HL-60 (cell line): Measurements from ENCODE around the gene CCND1.

ENCODE experiments used
- DNase-seq, 2 experiments: peaks; one replicate each; pipeline ENCODE4 v3.0.0-alpha.2; 2010 to 2020; ENCODE audit warnings: low read depth in 1 of 2, low spot score in 1 of 2
- H3K27ac ChIP-seq: fragments of 250-450 bp; sonication (Bioruptor Pico); replicated peaks from 2 replicates; pipeline ENCODE4 v1.5.1; 2020; ENCODE audit warnings: mild to moderate bottlenecking, moderate library complexity
- H3K27me3 ChIP-seq: fragments of 250-450 bp; sonication (Bioruptor Pico); 2 replicates; pipeline ENCODE4 v1.5.1; 2021; ENCODE audit warnings: mild to moderate bottlenecking, moderate library complexity; ENCODE audit not compliant: insufficient read depth, poor library complexity, severe bottlenecking
- H3K4me3 ChIP-seq: replicated peaks from 2 replicates; pipeline ENCODE4 v1.5.1; 2011; ENCODE audit warnings: mild to moderate bottlenecking, control low read depth, low read length; ENCODE audit not compliant: insufficient read depth
- GABPA ChIP-seq: IDR thresholded peaks from 2 replicates; pipeline ENCODE4 v1.6.1; 2012; ENCODE audit warnings: low read depth
- POLR2AphosphoS5 ChIP-seq: IDR thresholded peaks from 2 replicates; pipeline ENCODE4 v1.6.1; 2012; ENCODE audit warnings: low read depth
- SPI1 ChIP-seq: IDR thresholded peaks from 2 replicates; pipeline ENCODE4 v1.6.1; 2012; ENCODE audit warnings: low read depth, mild to moderate bottlenecking, borderline replicate concordance
- TF ChIP-seq, protein P1 (sequence below): IDR thresholded peaks from 2 replicates; pipeline ENCODE4 v1.6.1; 2012; ENCODE audit warnings: low read depth; ENCODE audit not compliant: insufficient replicate concordance
- TF ChIP-seq, protein P2 (sequence below): IDR thresholded peaks from one replicate; pipeline ENCODE4 v1.5.1; 2011; ENCODE audit warnings: low read length, control low read depth, inconsistent platforms; ENCODE audit not compliant: insufficient read depth

Gene CCND1

DNA sequence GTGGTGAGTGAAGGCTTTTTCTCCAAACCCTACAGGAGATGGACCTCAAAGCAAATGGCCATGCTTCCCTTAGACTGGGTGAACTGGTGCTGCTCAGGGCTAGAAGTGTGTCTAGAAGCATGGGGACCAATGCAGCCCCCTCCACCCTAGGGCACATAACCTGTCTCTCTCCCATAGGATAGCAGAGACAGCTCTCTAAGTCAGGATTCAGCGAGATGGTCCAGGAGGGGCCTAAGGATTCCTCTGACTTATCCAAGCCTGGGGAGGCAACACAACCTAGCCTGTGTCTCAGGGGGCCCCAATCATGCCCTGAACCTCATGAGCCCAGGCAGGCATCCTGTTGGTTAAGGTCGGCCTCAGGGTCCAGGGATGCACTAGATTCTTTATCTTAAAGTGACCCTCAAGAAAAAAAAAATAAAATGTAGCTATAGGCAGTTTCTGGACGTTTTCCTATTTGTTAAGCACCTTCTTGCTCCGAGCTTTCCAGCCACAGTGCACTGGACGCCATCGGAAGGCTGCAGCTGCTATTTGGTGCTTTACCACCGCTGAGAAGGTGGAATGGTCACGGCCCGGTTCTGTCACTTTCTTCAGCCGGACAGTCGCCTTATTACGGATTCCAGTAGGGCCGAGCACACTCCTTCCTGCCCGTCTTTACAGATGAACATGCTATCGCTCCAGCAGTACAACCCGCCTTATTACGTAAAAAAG lies 5.0 kb upstream of the CCND1 start:
- peaks cover 40% of the 10 kb centered on the region for H3K27me3 ChIP-seq
- no peak overlapping the region for H3K27ac ChIP-seq
- TF ChIP-seq POLR2AphosphoS5 (no peak), GABPA (no peak), SPI1 (no peak)
- TF ChIP-seq, protein P1, sequence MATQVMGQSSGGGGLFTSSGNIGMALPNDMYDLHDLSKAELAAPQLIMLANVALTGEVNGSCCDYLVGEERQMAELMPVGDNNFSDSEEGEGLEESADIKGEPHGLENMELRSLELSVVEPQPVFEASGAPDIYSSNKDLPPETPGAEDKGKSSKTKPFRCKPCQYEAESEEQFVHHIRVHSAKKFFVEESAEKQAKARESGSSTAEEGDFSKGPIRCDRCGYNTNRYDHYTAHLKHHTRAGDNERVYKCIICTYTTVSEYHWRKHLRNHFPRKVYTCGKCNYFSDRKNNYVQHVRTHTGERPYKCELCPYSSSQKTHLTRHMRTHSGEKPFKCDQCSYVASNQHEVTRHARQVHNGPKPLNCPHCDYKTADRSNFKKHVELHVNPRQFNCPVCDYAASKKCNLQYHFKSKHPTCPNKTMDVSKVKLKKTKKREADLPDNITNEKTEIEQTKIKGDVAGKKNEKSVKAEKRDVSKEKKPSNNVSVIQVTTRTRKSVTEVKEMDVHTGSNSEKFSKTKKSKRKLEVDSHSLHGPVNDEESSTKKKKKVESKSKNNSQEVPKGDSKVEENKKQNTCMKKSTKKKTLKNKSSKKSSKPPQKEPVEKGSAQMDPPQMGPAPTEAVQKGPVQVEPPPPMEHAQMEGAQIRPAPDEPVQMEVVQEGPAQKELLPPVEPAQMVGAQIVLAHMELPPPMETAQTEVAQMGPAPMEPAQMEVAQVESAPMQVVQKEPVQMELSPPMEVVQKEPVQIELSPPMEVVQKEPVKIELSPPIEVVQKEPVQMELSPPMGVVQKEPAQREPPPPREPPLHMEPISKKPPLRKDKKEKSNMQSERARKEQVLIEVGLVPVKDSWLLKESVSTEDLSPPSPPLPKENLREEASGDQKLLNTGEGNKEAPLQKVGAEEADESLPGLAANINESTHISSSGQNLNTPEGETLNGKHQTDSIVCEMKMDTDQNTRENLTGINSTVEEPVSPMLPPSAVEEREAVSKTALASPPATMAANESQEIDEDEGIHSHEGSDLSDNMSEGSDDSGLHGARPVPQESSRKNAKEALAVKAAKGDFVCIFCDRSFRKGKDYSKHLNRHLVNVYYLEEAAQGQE = no peak
- TF ChIP-seq, protein P2, sequence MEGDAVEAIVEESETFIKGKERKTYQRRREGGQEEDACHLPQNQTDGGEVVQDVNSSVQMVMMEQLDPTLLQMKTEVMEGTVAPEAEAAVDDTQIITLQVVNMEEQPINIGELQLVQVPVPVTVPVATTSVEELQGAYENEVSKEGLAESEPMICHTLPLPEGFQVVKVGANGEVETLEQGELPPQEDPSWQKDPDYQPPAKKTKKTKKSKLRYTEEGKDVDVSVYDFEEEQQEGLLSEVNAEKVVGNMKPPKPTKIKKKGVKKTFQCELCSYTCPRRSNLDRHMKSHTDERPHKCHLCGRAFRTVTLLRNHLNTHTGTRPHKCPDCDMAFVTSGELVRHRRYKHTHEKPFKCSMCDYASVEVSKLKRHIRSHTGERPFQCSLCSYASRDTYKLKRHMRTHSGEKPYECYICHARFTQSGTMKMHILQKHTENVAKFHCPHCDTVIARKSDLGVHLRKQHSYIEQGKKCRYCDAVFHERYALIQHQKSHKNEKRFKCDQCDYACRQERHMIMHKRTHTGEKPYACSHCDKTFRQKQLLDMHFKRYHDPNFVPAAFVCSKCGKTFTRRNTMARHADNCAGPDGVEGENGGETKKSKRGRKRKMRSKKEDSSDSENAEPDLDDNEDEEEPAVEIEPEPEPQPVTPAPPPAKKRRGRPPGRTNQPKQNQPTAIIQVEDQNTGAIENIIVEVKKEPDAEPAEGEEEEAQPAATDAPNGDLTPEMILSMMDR = no peak
- H3K4me3 ChIP-seq = no peak overlapping the region
- DNase-seq = no peak

DNA sequence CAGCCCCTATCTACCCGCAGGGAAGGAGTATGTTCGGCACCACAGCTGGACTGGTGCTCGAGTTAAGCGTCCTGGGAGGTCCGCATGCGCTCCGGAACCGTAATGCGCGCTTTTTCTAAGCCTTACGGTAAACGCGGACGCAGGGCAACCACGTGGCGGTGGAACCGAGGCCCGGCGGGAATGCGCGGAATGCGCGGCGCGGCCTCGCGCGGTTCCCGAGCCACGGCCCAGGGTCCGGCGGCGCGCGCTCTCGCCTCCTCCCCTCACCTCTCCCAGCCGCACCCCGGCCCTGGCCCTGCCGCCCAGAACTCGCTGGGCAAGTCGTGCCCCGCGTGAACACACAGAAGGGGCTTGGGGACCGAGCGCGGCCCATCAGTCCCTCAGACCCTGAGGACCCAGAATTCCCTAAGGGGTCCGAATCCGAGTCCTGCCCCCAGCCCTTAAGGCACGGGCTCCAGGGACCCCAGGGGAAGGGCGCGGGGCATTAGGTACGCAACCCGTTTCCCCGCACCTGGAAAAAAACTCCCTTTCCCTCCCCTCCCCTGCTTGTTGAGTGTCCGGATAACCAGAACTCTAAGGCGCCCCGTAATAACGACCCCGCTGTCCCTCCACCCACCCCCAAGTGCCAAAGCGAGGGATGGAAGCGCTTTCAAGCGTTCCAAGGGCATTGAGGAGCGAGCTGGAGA lies 4.3 kb upstream of the CCND1 start:
- no peak overlapping the region for H3K27ac ChIP-seq
- H3K27me3 ChIP-seq = peaks cover 40% of the 10 kb centered on the region
- TF ChIP-seq, protein P1 = no peak
- TF ChIP-seq, protein P2 = no peak
- TF ChIP-seq GABPA = no peak
- no peak for TF ChIP-seq SPI1
- H3K4me3 ChIP-seq = no peak overlapping the region
- no peak for DNase-seq

DNA sequence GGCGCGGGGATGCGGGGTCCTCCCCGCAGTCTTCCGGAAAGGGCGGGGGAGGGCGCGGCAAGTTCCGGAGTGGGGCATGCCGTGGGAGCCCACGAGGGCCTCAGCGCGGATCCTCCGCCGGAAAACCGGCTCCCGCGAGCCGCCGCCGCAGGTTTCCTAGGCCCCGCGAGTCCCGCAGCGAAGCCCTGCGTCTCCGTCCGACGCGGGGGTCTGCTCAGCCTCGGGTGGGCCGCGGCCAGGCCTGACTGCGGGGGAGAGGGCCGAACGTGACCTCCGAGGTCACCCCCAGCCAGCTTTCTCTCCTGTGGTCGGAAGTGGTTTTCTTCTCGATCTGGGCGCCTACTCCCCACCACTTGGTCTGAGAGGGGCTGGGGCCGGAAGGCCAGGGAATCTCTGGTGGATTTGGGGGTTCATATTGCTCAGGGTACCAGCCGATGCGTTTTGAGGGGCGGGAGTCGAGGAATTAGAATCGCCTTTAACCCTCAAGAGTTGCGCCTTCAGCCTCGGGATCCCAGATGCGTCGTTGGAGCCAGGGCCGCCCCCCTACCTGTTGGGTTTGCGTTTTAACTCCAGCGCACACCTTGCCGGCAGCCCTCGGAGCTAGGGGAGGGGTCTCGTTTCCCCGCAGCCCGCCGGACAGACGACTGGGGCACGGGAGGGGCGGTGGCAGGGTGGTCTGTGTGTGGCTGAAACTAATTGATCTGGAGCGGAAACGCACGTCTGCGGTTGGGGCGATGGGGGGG lies 3.6 kb upstream of the CCND1 start:
- DNase-seq = no peak
- no peak for TF ChIP-seq SPI1
- TF ChIP-seq POLR2AphosphoS5 = no peak
- no peak for TF ChIP-seq GABPA
- TF ChIP-seq, protein P1 = no peak
- TF ChIP-seq, protein P2 = no peak
- H3K4me3 ChIP-seq = no peak overlapping the region
- no peak overlapping the region for H3K27ac ChIP-seq
- peaks cover 40% of the 10 kb centered on the region for H3K27me3 ChIP-seq
